NCI-H128 (cell line): ENCODE results near the gene PTPN20.

ENCODE experiments used
- DNase-seq: peaks from one replicate; lab custom pipeline; 2025; ENCODE audit not compliant: unreplicated experiment; lab: John Stamatoyannopoulos, UW

The PTPN20 gene

GRCh38 chr10:47031901-47032465 lies 120.8 kb downstream of the PTPN20 start:
- DNase-seq, result no peak

GRCh38 chr10:47033081-47033480 lies 121.9 kb downstream of the PTPN20 start:
- DNase-seq, result no peak

GRCh38 chr10:47033541-47034270 lies 122.5 kb downstream of the PTPN20 start:
- DNase-seq, result no peak

- no peak for DNase-seq
Observed at GRCh38 chr10:47034441-47035051, 123.3 kb downstream of the PTPN20 start.

- no peak for DNase-seq
Observed at GRCh38 chr10:47035171-47035818, 124.1 kb downstream of the PTPN20 start.

GRCh38 chr10:47035819-47036337 lies 124.7 kb downstream of the PTPN20 start:
- no peak for DNase-seq

- no peak for DNase-seq
Observed at GRCh38 chr10:47036771-47037170, 125.5 kb downstream of the PTPN20 start.

- DNase-seq, result no peak
Observed at GRCh38 chr10:47037654-47038425, 126.6 kb downstream of the PTPN20 start.

GRCh38 chr10:47038881-47039561 lies 127.8 kb downstream of the PTPN20 start:
- no peak for DNase-seq

- DNase-seq, result no peak
Observed at GRCh38 chr10:47039562-47039913, 128.3 kb downstream of the PTPN20 start.

- DNase-seq, result no peak
Observed at GRCh38 chr10:47040041-47040491, 128.8 kb downstream of the PTPN20 start.

- no peak for DNase-seq
Observed at GRCh38 chr10:47040681-47041080, 129.5 kb downstream of the PTPN20 start.

- no peak for DNase-seq
Observed at GRCh38 chr10:47041396-47042198, 130.4 kb downstream of the PTPN20 start.

- no peak for DNase-seq
Observed at GRCh38 chr10:47042199-47042473, 130.9 kb downstream of the PTPN20 start.

GRCh38 chr10:47042780-47043750 lies 131.8 kb downstream of the PTPN20 start:
- no peak for DNase-seq

GRCh38 chr10:47043928-47044538 lies 132.8 kb downstream of the PTPN20 start:
- DNase-seq, result no peak

GRCh38 chr10:47044741-47045140 lies 133.5 kb downstream of the PTPN20 start:
- DNase-seq, result no peak

- no peak for DNase-seq
Observed at GRCh38 chr10:47045331-47045861, 134.2 kb downstream of the PTPN20 start.
